DND-41 (cell line): Measurements from ENCODE around the gene KRT25.

Experiments used
- CTCF ChIP-seq: IDR thresholded peaks from 2 replicates; pipeline ENCODE4 v1.5.1; 2012; ENCODE audit warnings: borderline replicate concordance, low read length, moderate library complexity, mild to moderate bottlenecking; ENCODE audit not compliant: poor library complexity, severe bottlenecking; ENCODE audit errors: extremely low read depth
- EZH2 ChIP-seq: IDR thresholded peaks from 3 replicates; pipeline ENCODE4 v1.6.1; 2012; ENCODE audit warnings: borderline replicate concordance, low read depth, mild to moderate bottlenecking, moderate library complexity, low read length, inconsistent platforms; ENCODE audit not compliant: severe bottlenecking

DNA sequence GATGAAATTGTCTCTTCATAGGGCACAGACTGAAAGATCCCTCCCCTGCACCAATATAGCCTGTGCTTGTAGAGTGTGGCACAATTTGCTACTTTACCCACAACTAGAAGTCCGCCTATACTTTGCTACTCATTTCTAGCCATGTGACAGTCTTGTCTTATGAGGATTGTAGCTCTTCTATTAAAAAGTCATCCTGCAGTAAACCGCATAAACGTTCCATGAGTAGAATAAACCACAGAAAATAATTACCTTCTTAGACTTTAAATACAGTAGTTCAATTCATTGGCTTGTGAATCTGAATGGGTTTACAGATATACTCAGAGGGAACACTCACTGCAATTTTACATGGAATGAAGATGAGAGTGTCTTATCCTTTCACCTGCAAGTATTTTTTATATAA, 22.8 kb upstream of the KRT25 start:
- TF ChIP-seq CTCF (no peak), EZH2 (no peak)
